MCF 10A (cell line): ENCODE data around the gene CLCNKA. TPM values are rescaled to one million over a fixed set of nuclear protein-coding genes. Genes with fewer than 3 reads are reported as not detected.

Source experiments
- BruUV-seq: library from RNA; stranded (reverse); fragments of 400-500 nt; replicated peaks from 2 replicates; lab custom pipeline; 2021; lab: Mats Ljungman, UMichigan
- CTCF ChIA-PET: fragments of 300-600 bp; sonication (Branson Sonifier 250); formaldehyde crosslinking; extraction: SDS; loops from one replicate; lab custom pipeline; 2021; ENCODE audit warnings: antibody characterized with exemption, inconsistent platforms; lab: Yijun Ruan, JAX
- POLR2A ChIA-PET: fragments of 300-600, 350-650 bp; sonication (Branson Sonifier 250); formaldehyde crosslinking; extraction: SDS; loops from one replicate; lab custom pipeline; 2020; ENCODE audit warnings: antibody characterized with exemption, inconsistent platforms; lab: Yijun Ruan, JAX
- DNase-seq: peaks from one replicate; pipeline ENCODE4 v3.0.0-alpha.2; 2018; ENCODE audit not compliant: unreplicated experiment
- H3K27ac Mint-ChIP-seq: one replicate; pipeline ENCODE4 v1.8.0; 2022; ENCODE audit warnings: mild to moderate bottlenecking, low read depth, mixed read lengths; ENCODE audit not compliant: unreplicated experiment
- H3K27me3 Mint-ChIP-seq: one replicate; pipeline ENCODE4 v1.8.0; 2022; ENCODE audit warnings: mixed read lengths; ENCODE audit not compliant: insufficient read depth, unreplicated experiment
- H3K36me3 Mint-ChIP-seq: one replicate; pipeline ENCODE4 v1.8.0; 2022; ENCODE audit warnings: mild to moderate bottlenecking, moderate library complexity, mixed read lengths; ENCODE audit not compliant: insufficient read depth, unreplicated experiment
- H3K4me1 Mint-ChIP-seq: one replicate; pipeline ENCODE4 v1.8.0; 2022; ENCODE audit warnings: mixed read lengths; ENCODE audit not compliant: insufficient read depth, unreplicated experiment
- H3K4me3 Mint-ChIP-seq: one replicate; pipeline ENCODE4 v1.8.0; 2022; ENCODE audit warnings: mild to moderate bottlenecking, moderate library complexity, mixed read lengths; ENCODE audit not compliant: unreplicated experiment
- H3K9me3 Mint-ChIP-seq: one replicate; pipeline ENCODE4 v1.8.0; 2022; ENCODE audit warnings: mixed read lengths; ENCODE audit not compliant: unreplicated experiment
- intact Hi-C: fragments of 100-400 bp; cut with micrococcal nuclease; formaldehyde crosslinking; loops from 2 replicates; pipeline ENCODE4 v1.14.1; 2022
- total RNA-seq: library from RNA; stranded (reverse); gene quantifications from 2 replicates; pipeline ENCODE4 v1.2.3, GENCODE V29; 2022
- TF ChIP-seq, protein P1 (sequence below): fragments of 200-600 bp; IDR thresholded peaks from one replicate; pipeline ENCODE4 v1.8.0; 2022; ENCODE audit warnings: antibody characterized with exemption, mild to moderate bottlenecking; ENCODE audit not compliant: unreplicated experiment

CLCNKA gene
- total RNA-seq, 1 experiment from 2014 or later = not detected

DNA sequence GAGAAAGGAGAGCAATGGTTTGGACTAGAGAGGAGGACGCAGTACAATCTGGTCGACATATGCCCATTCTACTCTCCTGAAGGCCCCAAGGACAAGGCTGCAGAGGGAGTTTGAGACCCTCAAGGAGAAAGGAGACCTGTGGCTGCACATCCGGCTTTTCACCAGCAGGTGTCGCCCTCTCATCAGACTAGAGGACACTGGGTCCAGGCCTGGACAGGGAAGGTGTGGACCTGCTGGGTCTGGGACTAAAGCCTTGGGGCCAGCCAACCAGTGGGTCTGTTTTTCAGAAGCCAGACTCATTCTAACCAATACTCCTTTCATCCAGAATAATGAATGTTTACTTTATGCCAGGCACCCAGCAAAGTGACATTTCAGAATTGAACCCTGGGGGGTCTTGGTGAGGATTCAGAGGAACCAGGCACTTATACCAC, 12.8 kb upstream of the CLCNKA start:
- POLR2A ChIA-PET = no interaction called here
- peak; percentile 81 for DNase-seq
- no TSS peak for BruUV-seq

DNA sequence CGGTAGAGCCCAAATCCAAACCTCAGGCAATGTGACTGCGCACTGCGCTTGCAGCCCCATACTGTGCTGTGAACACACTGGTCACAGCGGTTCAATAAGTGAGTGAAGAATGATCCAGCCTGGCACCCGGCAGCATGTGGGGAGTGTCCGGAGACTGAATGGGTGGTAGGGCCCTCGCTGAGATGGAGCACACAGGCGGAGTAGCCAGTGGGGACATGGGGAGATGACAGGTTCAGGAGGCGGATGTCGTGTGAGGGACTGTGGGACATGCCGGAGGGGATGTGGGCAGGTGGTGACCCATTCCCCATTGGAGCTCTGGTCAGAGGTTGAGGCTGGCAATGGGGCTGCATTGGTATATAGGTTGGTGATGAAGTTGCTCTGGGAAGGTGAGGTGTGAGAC, 12.2 kb upstream of the CLCNKA start:
- Mint-ChIP-seq H3K4me1 (peaks cover 15% of the 10 kb centered on the region), H3K27me3 (no peaks in the 10 kb centered on the region), H3K27ac (no peak overlapping the region), H3K4me3 (no peak overlapping the region), H3K9me3 (no peaks in the 10 kb centered on the region), H3K36me3 (no peaks in the 10 kb centered on the region)
- TF ChIP-seq, protein P1, sequence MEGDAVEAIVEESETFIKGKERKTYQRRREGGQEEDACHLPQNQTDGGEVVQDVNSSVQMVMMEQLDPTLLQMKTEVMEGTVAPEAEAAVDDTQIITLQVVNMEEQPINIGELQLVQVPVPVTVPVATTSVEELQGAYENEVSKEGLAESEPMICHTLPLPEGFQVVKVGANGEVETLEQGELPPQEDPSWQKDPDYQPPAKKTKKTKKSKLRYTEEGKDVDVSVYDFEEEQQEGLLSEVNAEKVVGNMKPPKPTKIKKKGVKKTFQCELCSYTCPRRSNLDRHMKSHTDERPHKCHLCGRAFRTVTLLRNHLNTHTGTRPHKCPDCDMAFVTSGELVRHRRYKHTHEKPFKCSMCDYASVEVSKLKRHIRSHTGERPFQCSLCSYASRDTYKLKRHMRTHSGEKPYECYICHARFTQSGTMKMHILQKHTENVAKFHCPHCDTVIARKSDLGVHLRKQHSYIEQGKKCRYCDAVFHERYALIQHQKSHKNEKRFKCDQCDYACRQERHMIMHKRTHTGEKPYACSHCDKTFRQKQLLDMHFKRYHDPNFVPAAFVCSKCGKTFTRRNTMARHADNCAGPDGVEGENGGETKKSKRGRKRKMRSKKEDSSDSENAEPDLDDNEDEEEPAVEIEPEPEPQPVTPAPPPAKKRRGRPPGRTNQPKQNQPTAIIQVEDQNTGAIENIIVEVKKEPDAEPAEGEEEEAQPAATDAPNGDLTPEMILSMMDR = no peak
- intact Hi-C loops = loop anchor here (1.0 to 10.0 kb wide), 4 partner anchors 24 to 355 kb away; partner anchors contain the start of gene SZRD1
- no TSS peak for BruUV-seq
- CTCF ChIA-PET = interaction anchor here (0.5 to 4.1 kb wide), 28 partner anchors 9 to 352 kb away, joined by 3 to 45 read pairs (median 4); partner anchors contain the start of genes FAM131C and HSPB7
- DNase-seq = no peak
- POLR2A ChIA-PET = no interaction called here

More for the DNA sequence above, 12.8 kb upstream of the CLCNKA start:
- Mint-ChIP-seq H3K36me3 (no peaks in the 10 kb centered on the region), H3K27me3 (no peaks in the 10 kb centered on the region), H3K4me3 (no peak overlapping the region), H3K9me3 (no peaks in the 10 kb centered on the region), H3K27ac (no peak overlapping the region), H3K4me1 (peaks cover 15% of the 10 kb centered on the region)
- TF ChIP-seq, protein P1 = peak; percentile 97
- CTCF ChIA-PET = interaction anchor here (0.5 to 4.1 kb wide), 30 partner anchors 9 to 564 kb away, joined by 3 to 45 read pairs (median 4); partner anchors contain the start of genes FAM131C and HSPB7
- intact Hi-C loops = loop anchor here (1.0 to 10.0 kb wide), 4 partner anchors 24 to 356 kb away; partner anchors contain the start of gene SZRD1

DNA sequence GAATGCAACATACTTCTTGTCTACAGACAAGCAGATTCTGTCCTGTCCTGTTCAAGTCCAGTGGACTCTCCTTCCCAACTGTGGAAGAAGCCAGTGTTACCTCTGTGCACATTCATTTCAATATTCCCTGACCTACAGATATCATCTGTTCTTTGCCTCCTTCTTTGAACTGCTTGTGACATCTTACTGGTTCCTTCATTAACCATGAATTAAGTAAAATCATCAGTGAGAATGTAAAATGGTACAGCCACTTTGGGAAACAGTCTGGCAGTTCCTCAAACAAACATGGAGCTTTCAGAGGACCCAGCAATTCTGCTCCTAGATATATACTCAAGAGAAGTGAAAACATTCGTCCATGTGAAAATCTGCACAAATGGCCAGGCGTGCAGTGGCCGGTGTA, 11.0 kb upstream of the CLCNKA start:
- TF ChIP-seq, protein P1 = no peak
- Mint-ChIP-seq H3K27ac (no peak overlapping the region), H3K4me3 (no peak overlapping the region), H3K27me3 (no peaks in the 10 kb centered on the region), H3K4me1 (peaks cover 23% of the 10 kb centered on the region), H3K36me3 (no peaks in the 10 kb centered on the region), H3K9me3 (no peaks in the 10 kb centered on the region)
- DNase-seq = no peak
- BruUV-seq = no TSS peak
- ChIA-PET CTCF (interaction anchor here (0.6 to 4.1 kb wide), 5 partner anchors 14 to 436 kb away, joined by 3 to 45 read pairs (median 5); no protein-coding TSS in a partner anchor), POLR2A (no interaction called here)
- intact Hi-C loops = no loop called here

DNA sequence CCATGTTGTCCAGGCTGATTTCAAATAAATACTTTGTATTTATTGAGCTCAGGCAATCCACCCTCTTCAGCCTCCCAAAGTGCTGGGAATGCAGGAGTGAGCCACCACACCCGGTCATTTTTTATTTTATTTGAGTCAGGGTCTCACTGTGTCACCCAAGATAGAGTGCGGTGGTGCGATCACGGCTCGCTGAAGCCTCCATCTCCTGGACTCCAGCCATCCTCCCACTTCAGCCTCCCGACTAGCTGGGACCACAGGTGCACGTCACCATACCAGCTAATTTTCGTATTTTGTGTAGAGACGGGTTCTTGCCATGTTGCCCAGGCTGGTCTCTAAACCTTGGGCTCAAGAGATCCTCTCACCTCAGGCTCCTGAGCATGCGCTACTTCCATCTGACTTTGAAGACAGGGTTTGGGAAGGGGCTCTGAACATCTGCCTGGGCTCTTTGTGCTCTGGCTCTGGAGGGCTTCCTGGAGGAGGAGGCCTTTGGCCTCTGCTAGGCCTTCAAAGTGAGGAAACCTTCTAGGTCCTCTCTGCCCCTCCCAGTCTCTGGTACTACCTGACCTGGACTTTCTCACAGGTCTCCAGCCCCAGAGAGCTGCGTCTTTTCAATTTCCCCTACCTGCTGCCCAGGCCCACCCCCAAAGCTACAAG, 9.8 kb upstream of the CLCNKA start:
- H3K36me3 Mint-ChIP-seq = no peaks in the 10 kb centered on the region
- TF ChIP-seq, protein P1 = no peak
- peaks cover 26% of the 10 kb centered on the region for H3K4me1 Mint-ChIP-seq
- no peaks in the 10 kb centered on the region for H3K27me3 Mint-ChIP-seq
- H3K27ac Mint-ChIP-seq = no peak overlapping the region
- no peaks in the 10 kb centered on the region for H3K9me3 Mint-ChIP-seq
- ChIA-PET CTCF (interaction anchor here (0.7 to 0.9 kb wide), 5 partner anchors 32 to 220 kb away, joined by 3 to 6 read pairs (median 4); partner anchors contain the start of gene CLCNKB), POLR2A (no interaction called here)
- no TSS peak for BruUV-seq
- intact Hi-C loops = no loop called here
- DNase-seq = no peak
- H3K4me3 Mint-ChIP-seq = no peak overlapping the region
